H9 (cell line): ENCODE data around the gene BPIFA3. TPM values are rescaled to one million over a fixed set of nuclear protein-coding genes. Genes with fewer than 3 reads are reported as not detected.

ENCODE experiments used
- DNase-seq: peaks from one replicate; pipeline ENCODE4 v3.0.0-alpha.2; 2017
- H2AFZ ChIP-seq: one replicate; pipeline ENCODE4 v1.6.1; 2013; ENCODE audit warnings: mild to moderate bottlenecking, low read length, control low read depth, moderate library complexity
- H2AK5ac ChIP-seq: 2 replicates; pipeline ENCODE4 v1.6.1; 2013; ENCODE audit warnings: low read length, control low read depth, mixed read lengths; ENCODE audit not compliant: insufficient read length
- H2BK120ac ChIP-seq: one replicate; pipeline ENCODE4 v1.6.1; 2013; ENCODE audit warnings: low read depth, mild to moderate bottlenecking, low read length, control low read depth, inconsistent platforms; ENCODE audit not compliant: poor library complexity, severe bottlenecking
- H2BK12ac ChIP-seq: 2 replicates; pipeline ENCODE4 v1.6.1; 2013; ENCODE audit warnings: low read length, control low read depth, mixed read lengths, low read depth; ENCODE audit not compliant: insufficient read length
- H2BK15ac ChIP-seq: 2 replicates; pipeline ENCODE4 v1.6.1; 2013; ENCODE audit warnings: low read depth, low read length, control low read depth
- H2BK20ac ChIP-seq: one replicate; pipeline ENCODE4 v1.6.1; 2013; ENCODE audit warnings: low read depth, mild to moderate bottlenecking, low read length, control low read depth, inconsistent platforms; ENCODE audit not compliant: poor library complexity, severe bottlenecking
- H2BK5ac ChIP-seq: 2 replicates; pipeline ENCODE4 v1.6.1; 2013; ENCODE audit warnings: low read length, control low read depth, mixed read lengths; ENCODE audit not compliant: insufficient read length
- H3K14ac ChIP-seq: 2 replicates; pipeline ENCODE4 v1.6.1; 2013; ENCODE audit warnings: low read length, control low read depth; ENCODE audit not compliant: insufficient read depth
- H3K18ac ChIP-seq: 2 replicates; pipeline ENCODE4 v1.6.1; 2013; ENCODE audit warnings: low read depth, mild to moderate bottlenecking, mixed read lengths, low read length, control low read depth; ENCODE audit not compliant: insufficient read length
- H3K23ac ChIP-seq: 2 replicates; pipeline ENCODE4 v1.6.1; 2013; ENCODE audit warnings: low read length, control low read depth, mixed read lengths, low read depth; ENCODE audit not compliant: insufficient read length
- H3K23me2 ChIP-seq: 2 replicates; pipeline ENCODE4 v1.6.1; 2013; ENCODE audit warnings: low read depth, mild to moderate bottlenecking, mixed read lengths, low read length, control low read depth; ENCODE audit not compliant: insufficient read length, poor library complexity, severe bottlenecking
- H3K27ac ChIP-seq: 2 replicates; pipeline ENCODE4 v1.5.1; 2013; ENCODE audit warnings: low read length, control low read depth, mixed read lengths, low read depth; ENCODE audit not compliant: insufficient read length
- H3K27me3 ChIP-seq: 2 replicates; pipeline ENCODE4 v1.6.1; 2013; ENCODE audit warnings: low read length, control low read depth, inconsistent platforms; ENCODE audit not compliant: insufficient read depth
- H3K4ac ChIP-seq: 2 replicates; pipeline ENCODE4 v1.6.1; 2013; ENCODE audit warnings: low read depth, mild to moderate bottlenecking, control low read depth, inconsistent platforms, low read length, moderate library complexity
- H3K4me1 ChIP-seq: 2 replicates; pipeline ENCODE4 v1.6.1; 2013; ENCODE audit warnings: low read length, control low read depth, inconsistent platforms; ENCODE audit not compliant: insufficient read depth
- H3K4me2 ChIP-seq: 2 replicates; pipeline ENCODE4 v1.6.1; 2013; ENCODE audit warnings: low read length, control low read depth, mixed read lengths; ENCODE audit not compliant: insufficient read length, insufficient read depth
- H3K56ac ChIP-seq: 2 replicates; pipeline ENCODE4 v1.6.1; 2013; ENCODE audit warnings: low read depth, mild to moderate bottlenecking, mixed read lengths, low read length, control low read depth; ENCODE audit not compliant: insufficient read length
- H3K79me1 ChIP-seq: 2 replicates; pipeline ENCODE4 v1.6.1; 2013; ENCODE audit warnings: low read depth, mild to moderate bottlenecking, moderate library complexity, low read length, control low read depth, inconsistent platforms; ENCODE audit not compliant: insufficient read depth, poor library complexity, severe bottlenecking
- H3K79me2 ChIP-seq: 2 replicates; pipeline ENCODE4 v1.6.1; 2013; ENCODE audit warnings: low read length, control low read depth, inconsistent platforms; ENCODE audit not compliant: insufficient read depth
- H3K9ac ChIP-seq: 2 replicates; pipeline ENCODE4 v1.6.1; 2013; ENCODE audit warnings: low read length, control low read depth, mixed read lengths; ENCODE audit not compliant: insufficient read length; ENCODE audit errors: extremely low read depth
- H3K9me3 ChIP-seq: one replicate; pipeline ENCODE4 v1.6.1; 2013; ENCODE audit warnings: low read depth, low read length, inconsistent platforms; ENCODE audit not compliant: control insufficient read depth
- H3T11ph ChIP-seq: one replicate; pipeline ENCODE4 v1.6.1; 2013; ENCODE audit warnings: mild to moderate bottlenecking, low read length, control low read depth, inconsistent platforms
- H4K20me1 ChIP-seq: one replicate; pipeline ENCODE4 v1.6.1; 2013; ENCODE audit not compliant: control insufficient read depth, insufficient read length, insufficient read depth
- H4K5ac ChIP-seq: 2 replicates; pipeline ENCODE4 v1.6.1; 2013; ENCODE audit warnings: low read depth, mild to moderate bottlenecking, mixed read lengths, low read length, control low read depth; ENCODE audit not compliant: insufficient read length
- H4K8ac ChIP-seq: replicated peaks from 2 replicates; pipeline ENCODE4 v1.6.1; 2013; ENCODE audit warnings: low read length, control low read depth, mixed read lengths, low read depth; ENCODE audit not compliant: insufficient read length
- H4K91ac ChIP-seq: 2 replicates; pipeline ENCODE4 v1.6.1; 2013; ENCODE audit warnings: low read depth, mild to moderate bottlenecking, moderate library complexity, mixed read lengths, low read length, control low read depth; ENCODE audit not compliant: insufficient read length
- H3K27ac Mint-ChIP-seq, 3 experiments: 2 replicates in 2 of 3; 3 replicates in 1 of 3; pipeline ENCODE4 v1.8.0; 2020 to 2021; ENCODE audit warnings: mixed read lengths in 3 of 3, mild to moderate bottlenecking in 1 of 3, moderate library complexity in 1 of 3
- H3K27me3 Mint-ChIP-seq: 2 replicates; pipeline ENCODE4 v1.8.0; 2021; ENCODE audit warnings: low read depth, mild to moderate bottlenecking, moderate library complexity, mixed read lengths
- H3K36me3 Mint-ChIP-seq, 3 experiments: 2 replicates in 2 of 3; 3 replicates in 1 of 3; pipeline ENCODE4 v1.8.0; 2020 to 2021; ENCODE audit warnings: low read depth in 3 of 3, mixed read lengths in 3 of 3; ENCODE audit not compliant: insufficient read depth in 1 of 3
- H3K4me1 Mint-ChIP-seq, 2 experiments: 2 replicates each; pipeline ENCODE4 v1.8.0; 2020; ENCODE audit warnings: mixed read lengths in 2 of 2
- H3K4me3 Mint-ChIP-seq, 2 experiments: 2 replicates in 1 of 2; 3 replicates in 1 of 2; pipeline ENCODE4 v1.8.0; 2020 to 2021; ENCODE audit warnings: mild to moderate bottlenecking in 2 of 2, mixed read lengths in 2 of 2, moderate library complexity in 1 of 2
- H3K9me3 Mint-ChIP-seq, 2 experiments: 2 replicates in 1 of 2; 3 replicates in 1 of 2; pipeline ENCODE4 v1.8.0; 2020; ENCODE audit warnings: mild to moderate bottlenecking in 2 of 2, mixed read lengths in 2 of 2, moderate library complexity in 1 of 2
- WGBS: extraction: QIAGEN DNeasy Blood & Tissue Kit; methylation state at CpG from one replicate; pipeline ENCODE4 v1.1.7; 2013; ENCODE audit warnings: missing lambda C conversion rate, low lambda C conversion rate, mixed read lengths; ENCODE audit not compliant: insufficient read length; ENCODE audit errors: extremely low coverage; 5-methylcytosine and 5-hydroxymethylcytosine counted together
- total RNA-seq: library from RNA; stranded (reverse); gene quantifications from 2 replicates; pipeline ENCODE4 v1.2.1, GENCODE V29; 2021
- TF ChIP-seq, protein P1 (sequence below): fragments of 200-600 bp; sonication (generic); conservative IDR thresholded peaks from 3 replicates; pipeline ENCODE4 v1.8.0; 2021; ENCODE audit warnings: antibody characterized with exemption, mild to moderate bottlenecking

The BPIFA3 gene
- total RNA-seq, 1 experiment from 2014 or later, result not detected

DNA sequence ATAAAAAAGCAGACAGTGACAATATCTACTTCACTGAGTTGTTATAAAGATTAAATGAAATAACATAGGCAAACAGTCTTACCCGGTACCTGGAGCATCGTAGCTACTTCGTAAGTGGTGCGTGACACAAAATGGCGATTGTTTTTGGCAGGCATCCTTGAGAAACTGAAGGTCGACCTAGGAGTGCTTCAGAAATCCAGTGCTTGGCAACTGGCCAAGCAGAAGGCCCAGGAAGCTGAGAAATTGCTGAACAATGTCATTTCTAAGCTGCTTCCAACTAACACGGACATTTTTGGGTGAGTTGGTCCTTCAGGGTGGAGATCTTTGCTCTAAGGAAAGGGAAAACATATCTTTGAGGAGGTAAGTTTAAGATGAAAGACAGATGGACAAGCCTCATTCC, 44.4 kb upstream of the BPIFA3 start:
- no peaks in the 10 kb centered on the region for H3K4me1 ChIP-seq
- H3K9me3 ChIP-seq, result no peaks in the 10 kb centered on the region
- Mint-ChIP-seq H3K9me3 (peaks cover 25 to 32% of the 10 kb centered on the region in 2 experiments), H3K27me3 (peaks cover 9% of the 10 kb centered on the region), H3K27ac (no peak overlapping the region), H3K4me1 (peaks cover 13% of the 10 kb centered on the region in 2 experiments), H3K36me3 (peaks cover 1 to 8% (median 7%) of the 10 kb centered on the region in 3 experiments; a peak in 5 of 7 replicates), H3K4me3 (no peak overlapping the region)
- no peak overlapping the region for H2BK12ac ChIP-seq
- H3K56ac ChIP-seq, result no peak overlapping the region
- H4K20me1 ChIP-seq, result no peaks in the 10 kb centered on the region
- no peak overlapping the region for H3K23ac ChIP-seq
- no peak overlapping the region for H3T11ph ChIP-seq
- no peak overlapping the region for H2AFZ ChIP-seq
- no peak overlapping the region for H2BK20ac ChIP-seq
- no peaks in the 10 kb centered on the region for H3K79me1 ChIP-seq
- no peak overlapping the region for H2BK5ac ChIP-seq
- TF ChIP-seq, protein P1, sequence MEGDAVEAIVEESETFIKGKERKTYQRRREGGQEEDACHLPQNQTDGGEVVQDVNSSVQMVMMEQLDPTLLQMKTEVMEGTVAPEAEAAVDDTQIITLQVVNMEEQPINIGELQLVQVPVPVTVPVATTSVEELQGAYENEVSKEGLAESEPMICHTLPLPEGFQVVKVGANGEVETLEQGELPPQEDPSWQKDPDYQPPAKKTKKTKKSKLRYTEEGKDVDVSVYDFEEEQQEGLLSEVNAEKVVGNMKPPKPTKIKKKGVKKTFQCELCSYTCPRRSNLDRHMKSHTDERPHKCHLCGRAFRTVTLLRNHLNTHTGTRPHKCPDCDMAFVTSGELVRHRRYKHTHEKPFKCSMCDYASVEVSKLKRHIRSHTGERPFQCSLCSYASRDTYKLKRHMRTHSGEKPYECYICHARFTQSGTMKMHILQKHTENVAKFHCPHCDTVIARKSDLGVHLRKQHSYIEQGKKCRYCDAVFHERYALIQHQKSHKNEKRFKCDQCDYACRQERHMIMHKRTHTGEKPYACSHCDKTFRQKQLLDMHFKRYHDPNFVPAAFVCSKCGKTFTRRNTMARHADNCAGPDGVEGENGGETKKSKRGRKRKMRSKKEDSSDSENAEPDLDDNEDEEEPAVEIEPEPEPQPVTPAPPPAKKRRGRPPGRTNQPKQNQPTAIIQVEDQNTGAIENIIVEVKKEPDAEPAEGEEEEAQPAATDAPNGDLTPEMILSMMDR, result no peak
- H3K27ac ChIP-seq, result no peak overlapping the region
- H2BK120ac ChIP-seq, result no peak overlapping the region
- no peak overlapping the region for H3K14ac ChIP-seq
- H3K27me3 ChIP-seq, result no peaks in the 10 kb centered on the region
- no peak overlapping the region for H3K9ac ChIP-seq
- no peak overlapping the region for H4K91ac ChIP-seq
- no peaks in the 10 kb centered on the region for H3K79me2 ChIP-seq
- no peak overlapping the region for H4K8ac ChIP-seq
- no peak overlapping the region for H4K5ac ChIP-seq
- WGBS, result no CpG with 5 or more reads among the region's 7 CpGs
- no peak overlapping the region for H2AK5ac ChIP-seq
- no peaks in the 10 kb centered on the region for H3K23me2 ChIP-seq
- no peak overlapping the region for H3K18ac ChIP-seq
- H3K4me2 ChIP-seq, result no peak overlapping the region
- no peak overlapping the region for H2BK15ac ChIP-seq
- DNase-seq, result no peak
- no peak overlapping the region for H3K4ac ChIP-seq
